Measurements from ENCODE around the gene SGF29.
"Not testable (repeated sequence)": the region's sequence is repeated elsewhere in the genome, so short reads cannot be mapped to it uniquely, and the experiment has no call there.

The SGF29 gene

GRCh38 chr16:28615486-28616223 is 61.9 kb downstream of the SGF29 start:
- not testable (repeated sequence) for DNase-seq

DNA sequence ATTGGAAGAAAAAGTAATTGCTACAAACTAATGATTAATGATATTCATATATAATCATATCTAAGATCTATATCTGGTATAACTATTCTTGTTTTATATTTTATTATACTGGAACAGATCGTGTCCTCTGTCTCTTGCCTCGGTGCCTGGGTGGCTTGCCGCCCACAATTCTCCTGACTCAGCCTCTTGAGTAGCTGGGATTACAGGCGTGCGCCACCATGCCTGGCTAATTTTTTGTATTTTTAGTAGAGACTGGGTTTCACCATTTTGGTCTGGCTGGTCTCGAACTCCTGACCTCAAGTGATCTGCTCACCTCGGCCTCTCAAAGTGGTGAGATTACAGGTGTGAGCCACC is 62.5 kb downstream of the SGF29 start:
- not testable (repeated sequence) for DNase-seq

DNA sequence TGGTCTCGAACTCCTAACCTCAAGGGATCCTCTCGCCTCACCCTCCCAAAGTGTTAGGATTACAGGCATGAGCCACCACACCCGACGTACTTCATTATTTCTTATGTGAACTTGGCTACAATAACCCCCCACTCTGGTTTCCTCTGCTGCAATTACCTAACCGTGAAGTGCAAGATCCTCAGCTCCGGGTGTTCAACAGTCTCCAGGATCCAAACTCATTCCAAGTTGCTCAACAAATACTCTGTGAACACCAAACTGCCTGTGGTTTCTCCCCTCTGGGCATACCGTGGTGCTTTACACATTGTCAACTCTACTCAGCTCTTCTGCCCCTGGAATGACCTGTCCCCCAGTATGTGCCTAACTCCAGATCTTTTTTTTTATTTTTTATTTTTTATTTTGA is 62.9 kb downstream of the SGF29 start:
- no peak for DNase-seq

- no peak for DNase-seq
These were observed 64.2 kb downstream of the SGF29 start for GRCh38 chr16:28617874-28618273.

DNA sequence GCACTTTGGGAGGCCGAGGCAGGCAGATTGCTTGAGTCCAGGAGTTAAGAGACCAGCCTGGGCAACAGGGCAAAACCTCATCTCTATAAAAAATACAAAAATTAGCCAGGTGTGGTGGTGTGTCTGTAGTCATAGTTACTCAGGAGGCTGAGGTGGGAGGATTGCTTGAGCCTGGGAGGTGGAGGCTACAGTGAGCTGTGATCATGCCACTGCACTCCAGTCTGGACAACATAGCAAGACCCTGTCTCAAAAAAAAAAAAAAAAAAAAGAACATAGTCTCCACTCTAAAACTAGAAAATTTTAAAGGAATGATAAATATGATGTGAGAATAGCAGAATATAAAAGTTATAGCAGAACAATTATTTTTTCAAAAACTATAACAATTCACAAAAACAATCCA is 66.6 kb downstream of the SGF29 start:
- DNase-seq = not testable (repeated sequence)

GRCh38 chr16:28621481-28622155 is 67.9 kb downstream of the SGF29 start:
- no peak for DNase-seq

- DNase-seq = not testable (repeated sequence)
These were observed 68.9 kb downstream of the SGF29 start for GRCh38 chr16:28622532-28623171.

- DNase-seq = no peak
These were observed 69.5 kb downstream of the SGF29 start for GRCh38 chr16:28623172-28623711.

DNA sequence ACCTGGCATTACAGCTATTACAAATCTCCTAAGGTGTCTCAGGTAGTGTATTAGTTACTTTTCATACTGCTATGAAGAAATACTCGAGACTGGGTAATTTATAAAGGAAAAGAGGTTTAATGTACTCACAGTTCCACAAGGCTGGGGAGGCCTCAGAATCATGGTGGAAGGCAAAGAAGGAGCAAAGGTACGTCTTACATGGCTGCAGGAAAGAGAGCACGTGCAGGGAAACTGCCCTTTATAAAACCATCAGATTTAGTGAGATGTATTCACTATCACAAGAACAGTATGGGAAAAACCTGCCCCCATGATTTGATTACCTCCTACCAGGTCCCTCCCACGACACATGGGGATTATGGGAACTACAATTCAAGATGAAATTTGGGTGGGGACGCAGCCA is 77.2 kb downstream of the SGF29 start:
- not testable (repeated sequence) for DNase-seq

GRCh38 chr16:28636093-28636823 is 82.5 kb downstream of the SGF29 start:
- not testable (repeated sequence) for DNase-seq

DNA sequence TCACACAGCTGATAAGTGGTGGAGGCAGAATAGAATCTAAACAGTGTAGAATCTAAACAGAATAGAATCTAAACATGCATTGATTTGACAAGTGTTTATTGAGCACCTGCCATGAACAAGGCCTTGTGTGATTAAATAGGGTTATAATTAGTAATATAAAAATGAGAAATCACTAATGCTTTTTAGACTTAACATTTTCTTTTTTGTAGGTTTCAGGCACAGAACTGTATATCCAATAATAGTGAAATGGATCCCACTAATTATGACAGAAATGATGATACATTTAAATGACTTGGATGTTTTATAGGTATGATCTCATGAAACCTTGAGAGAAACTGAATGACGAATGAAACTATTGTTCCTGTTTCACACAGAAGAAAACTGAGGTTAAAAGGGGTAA is 84.0 kb downstream of the SGF29 start, which contains the start of gene NPIPB8:
NPIPB8 (plus strand) TSS at position 301 of the 400 bp plus-strand sequence. CDS start 296 bp downstream, outside the sequence.
- DNase-seq = not testable (repeated sequence)

- DNase-seq = not testable (repeated sequence)
These were observed 84.6 kb downstream of the SGF29 start for GRCh38 chr16:28638359-28638758.

DNA sequence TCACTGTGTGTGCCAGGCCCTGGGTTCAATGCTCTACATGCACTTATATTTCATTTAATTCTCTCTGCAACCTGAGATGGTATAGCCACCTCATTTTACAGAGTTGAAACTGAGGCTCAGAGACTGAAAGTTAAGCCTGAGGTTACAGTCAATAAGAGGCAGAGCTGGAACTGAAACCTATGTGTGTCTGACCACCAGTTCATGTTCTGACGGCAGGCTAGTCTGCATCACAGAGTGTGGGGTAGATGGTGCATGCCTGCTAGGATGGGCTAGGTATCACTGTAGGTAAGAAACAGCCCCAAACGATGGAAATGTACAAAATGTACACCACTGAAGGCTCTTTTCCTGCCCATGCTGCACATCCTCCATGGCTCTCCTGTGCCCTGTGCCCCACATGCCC is 86.2 kb downstream of the SGF29 start:
- DNase-seq = not testable (repeated sequence)
